ENCODE results near the gene PRXL2C. TPM values are rescaled to one million over a fixed set of nuclear protein-coding genes. Genes with fewer than 3 reads are reported as not detected.
A peak's percentile ranks its signal among the peaks of the same experiment; 100 is the strongest.

Gene PRXL2C
- total and polyA plus RNA-seq, 9 of the 15 experiments (the other 6 are each of a cell fraction or from before 2014, with no cell fraction given), result 3.6 to 15.3 (median 10.6) TPM

GRCh38 chr9:96680812-96681499 lies 25.8 kb upstream of the PRXL2C start (continued):
- TF ChIP-seq ARID4B (CRISPR knock-in tag; IDR thresholded peaks at IDR 0.05) (no peak), NR2C2 (CRISPR knock-in tag; IDR thresholded peaks at IDR 0.05) (no peak), NR2C2 (tag; IDR thresholded peaks at IDR 0.05) (no peak), ZMIZ1 (IDR thresholded peaks at IDR 0.05; ENCODE audit: low read depth in 2 of 2, low read length in 2 of 2) (peak in 1 of 2 experiments; percentile 51; a peak in 2 of 4 replicates), MYBL2 (IDR thresholded peaks at IDR 0.05; ENCODE audit: low read depth) (no peak), MYBL2 (CRISPR knock-in tag; IDR thresholded peaks at IDR 0.05; ENCODE audit: borderline replicate concordance) (no peak), SIN3B (IDR thresholded peaks at IDR 0.05; ENCODE audit: low read depth) (no peak), ZNF232 (CRISPR knock-in tag; IDR thresholded peaks at IDR 0.05) (no peak), PTRF (tag; IDR thresholded peaks at IDR 0.05) (no peak), TEAD4 (IDR thresholded peaks at IDR 0.05; ENCODE audit: low read length) (peak; percentile 94), TEAD4 (CRISPR knock-in tag; IDR thresholded peaks at IDR 0.05; ENCODE audit: borderline replicate concordance) (no peak), ZC3H4 (CRISPR knock-in tag; IDR thresholded peaks at IDR 0.05; ENCODE audit: borderline replicate concordance) (no peak), EWSR1 (IDR thresholded peaks at IDR 0.05; ENCODE audit: borderline replicate concordance, low read depth, partially characterized antibody) (no peak), DLX4 (CRISPR knock-in tag; IDR thresholded peaks at IDR 0.05) (no peak), ZNF764 (CRISPR knock-in tag; IDR thresholded peaks at IDR 0.05; ENCODE audit: low read depth) (no peak), KHSRP (IDR thresholded peaks at IDR 0.05) (peak; percentile 50; the same call in 1 of the 2 replicates), SMAD4 (CRISPR knock-in tag; conservative IDR thresholded peaks at IDR 0.05) (peak; percentile 92), MAFF (IDR thresholded peaks at IDR 0.05; ENCODE audit: low read length) (no peak), LEF1 (IDR thresholded peaks at IDR 0.05) (peak; percentile 69), GTF2E2 (tag; IDR thresholded peaks at IDR 0.05) (no peak), GATAD2B (IDR thresholded peaks at IDR 0.05; ENCODE audit: borderline replicate concordance) (peak; percentile 78; the same call in 1 of the 2 replicates), MTF1 (CRISPR knock-in tag; IDR thresholded peaks at IDR 0.05; ENCODE audit: borderline replicate concordance) (no peak)
